AG09319 (cell line): ENCODE results near the gene SLC52A3.
"Not testable (repeated sequence)": the region's sequence is repeated elsewhere in the genome, so short reads cannot be mapped to it uniquely, and the experiment has no call there.

ENCODE experiments used
- DNase-seq: peaks from one replicate; pipeline ENCODE4 v3.0.0-alpha.2; 2010; ENCODE audit warnings: low read depth; ENCODE audit errors: extremely low read depth
- CTCF ChIP-seq: IDR thresholded peaks from 2 replicates; pipeline ENCODE4 v1.5.1; 2011; ENCODE audit warnings: low read depth, mild to moderate bottlenecking, inconsistent platforms, low read length, moderate library complexity

The SLC52A3 gene

GRCh38 chr20:768426-768978 lies at the start of gene SLC52A3:
SLC52A3 (minus strand) TSS chr20:768500; CDS start chr20:765774, 2,726 bp downstream.
- no peak for TF ChIP-seq CTCF
- no peak for DNase-seq

- DNase-seq: no peak
- TF ChIP-seq CTCF: no peak; the same call in none of the 2 replicates
Observed at GRCh38 chr20:815914-816606, 47.8 kb upstream of the SLC52A3 start.

GRCh38 chr20:815226-815625 lies 46.9 kb upstream of the SLC52A3 start:
- DNase-seq: no peak
- no peak for TF ChIP-seq CTCF

GRCh38 chr20:813390-813789 lies 45.1 kb upstream of the SLC52A3 start:
- DNase-seq: no peak

GRCh38 chr20:812435-812814 lies 44.1 kb upstream of the SLC52A3 start:
- DNase-seq: not testable (repeated sequence)

More at GRCh38 chr20:813390-813789, 45.1 kb upstream of the SLC52A3 start:
- no peak for TF ChIP-seq CTCF

- DNase-seq: not testable (repeated sequence)
Observed at GRCh38 chr20:811776-812434, 43.6 kb upstream of the SLC52A3 start.

GRCh38 chr20:805713-806112 lies 37.4 kb upstream of the SLC52A3 start:
- DNase-seq: no peak
- TF ChIP-seq CTCF: no peak

GRCh38 chr20:801678-802077 lies 33.4 kb upstream of the SLC52A3 start:
- no peak for DNase-seq
- no peak for TF ChIP-seq CTCF

GRCh38 chr20:800026-800425 lies 31.7 kb upstream of the SLC52A3 start:
- DNase-seq: not testable (repeated sequence)

GRCh38 chr20:798746-799145 lies 30.4 kb upstream of the SLC52A3 start:
- not testable (repeated sequence) for DNase-seq
